ENCODE data around the gene LCAT. TPM values are rescaled to one million over a fixed set of nuclear protein-coding genes. Genes with fewer than 3 reads are reported as not detected.

The LCAT gene
- total and polyA plus RNA-seq, 9 of the 15 experiments (the other 6 are each of a cell fraction or from before 2014, with no cell fraction given), result 0.46 to 21.0 (median 5.0) TPM

DNA sequence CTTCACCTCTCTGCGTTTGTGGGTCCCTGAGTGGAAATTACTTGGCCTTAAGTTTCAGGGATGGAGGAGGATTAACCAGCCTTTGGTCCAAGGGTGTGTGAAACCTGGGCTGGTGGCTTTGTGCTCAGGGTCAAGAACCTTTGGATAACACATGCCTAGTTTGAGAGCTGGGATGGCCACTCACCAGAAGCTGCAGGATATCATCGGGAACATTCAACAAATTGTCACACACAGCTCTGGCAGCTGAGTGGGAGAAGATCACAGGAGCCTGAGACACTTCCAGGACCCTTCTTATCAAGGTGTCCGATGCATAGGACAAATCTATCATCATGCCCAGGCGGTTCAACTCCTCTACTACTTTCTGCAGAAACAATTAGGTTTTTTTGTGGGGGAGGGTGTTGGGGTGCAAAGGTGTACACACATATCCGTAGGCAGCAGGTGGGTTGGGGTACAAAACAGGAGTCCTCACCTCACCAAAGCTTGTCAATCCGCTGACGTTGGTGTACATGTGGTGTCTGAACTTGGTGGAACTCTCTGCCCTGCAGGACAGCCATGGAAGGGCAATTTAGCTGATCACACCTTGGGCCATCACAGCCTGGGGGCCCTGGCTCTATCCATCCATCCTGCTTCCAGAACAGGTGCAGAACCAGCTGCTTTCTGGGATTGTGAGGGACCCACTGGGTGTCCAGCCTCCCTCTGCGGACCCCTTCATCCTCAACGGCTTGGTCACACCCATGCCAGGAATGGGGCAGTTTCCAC is 33.7 kb upstream of the LCAT start:
- ATAC-seq (peak; percentile 37), FAIRE-seq (no peak), DNase-seq (ENCODE audit: extremely low read depth in 1 of 4, low spot score in 3 of 4) (no peak)
- POLR2A ChIA-PET, result interaction anchor here (0.6 to 1.1 kb wide), 7 partner anchors 14 to 385 kb away, joined by 3 to 4 read pairs (median 3); no protein-coding TSS in a partner anchor
- Histone ChIP-seq H3K79me2 (ENCODE audit: control insufficient read depth, insufficient read depth, low read length) (no peaks in the 10 kb centered on the region), H4K20me1 (replicated peaks; ENCODE audit: control insufficient read depth, insufficient read depth, low read length) (no peaks in the 10 kb centered on the region), H3K9me1 (ENCODE audit: control insufficient read depth, insufficient read depth, low read length) (no peaks in the 10 kb centered on the region), H3K4me1 (replicated peaks in 1 of 2; ENCODE audit: control insufficient read depth in 2 of 2, insufficient read depth in 2 of 2, low read length in 2 of 2) (peaks cover 0 to 22% of the 10 kb centered on the region in 2 experiments; a peak in 3 of 5 replicates), H3K4me3 (no peak overlapping the region), H2AFZ (ENCODE audit: low read depth, low read length) (no peak overlapping the region), H3K27ac (ENCODE audit: extremely low read depth, low read depth, low read length) (no peak overlapping the region), H3K4me2 (ENCODE audit: insufficient read depth, low read length) (no peak overlapping the region), H3K36me3 (ENCODE audit: control insufficient read depth, insufficient read depth, low read length) (no peaks in the 10 kb centered on the region), H3K9ac (ENCODE audit: insufficient read depth in 1 of 2, low read depth in 2 of 2, low read length in 2 of 2) (peak overlapping the region in 1 of 2 experiments; percentile 61; a peak in 1 of 4 replicates), H3K27me3 (ENCODE audit: control insufficient read depth in 2 of 2, insufficient read depth in 2 of 2, low read length in 2 of 2) (peaks cover 0 to 4% of the 10 kb centered on the region in 2 experiments; a peak in 1 of 5 replicates), H3K9me3 (replicated peaks; ENCODE audit: control insufficient read depth, insufficient read depth, low read depth, low read length) (no peaks in the 10 kb centered on the region)
- BruUV-seq (replicated peaks), result no TSS peak
- intact Hi-C loops (cut with micrococcal nuclease), result no loop called here
- TF ChIP-seq CBFA2T3 (IDR thresholded peaks at IDR 0.05) (peak; percentile 18; the same call in 1 of the 2 replicates), MLLT1 (IDR thresholded peaks at IDR 0.05) (no peak)
- TF ChIP-seq, protein P1, sequence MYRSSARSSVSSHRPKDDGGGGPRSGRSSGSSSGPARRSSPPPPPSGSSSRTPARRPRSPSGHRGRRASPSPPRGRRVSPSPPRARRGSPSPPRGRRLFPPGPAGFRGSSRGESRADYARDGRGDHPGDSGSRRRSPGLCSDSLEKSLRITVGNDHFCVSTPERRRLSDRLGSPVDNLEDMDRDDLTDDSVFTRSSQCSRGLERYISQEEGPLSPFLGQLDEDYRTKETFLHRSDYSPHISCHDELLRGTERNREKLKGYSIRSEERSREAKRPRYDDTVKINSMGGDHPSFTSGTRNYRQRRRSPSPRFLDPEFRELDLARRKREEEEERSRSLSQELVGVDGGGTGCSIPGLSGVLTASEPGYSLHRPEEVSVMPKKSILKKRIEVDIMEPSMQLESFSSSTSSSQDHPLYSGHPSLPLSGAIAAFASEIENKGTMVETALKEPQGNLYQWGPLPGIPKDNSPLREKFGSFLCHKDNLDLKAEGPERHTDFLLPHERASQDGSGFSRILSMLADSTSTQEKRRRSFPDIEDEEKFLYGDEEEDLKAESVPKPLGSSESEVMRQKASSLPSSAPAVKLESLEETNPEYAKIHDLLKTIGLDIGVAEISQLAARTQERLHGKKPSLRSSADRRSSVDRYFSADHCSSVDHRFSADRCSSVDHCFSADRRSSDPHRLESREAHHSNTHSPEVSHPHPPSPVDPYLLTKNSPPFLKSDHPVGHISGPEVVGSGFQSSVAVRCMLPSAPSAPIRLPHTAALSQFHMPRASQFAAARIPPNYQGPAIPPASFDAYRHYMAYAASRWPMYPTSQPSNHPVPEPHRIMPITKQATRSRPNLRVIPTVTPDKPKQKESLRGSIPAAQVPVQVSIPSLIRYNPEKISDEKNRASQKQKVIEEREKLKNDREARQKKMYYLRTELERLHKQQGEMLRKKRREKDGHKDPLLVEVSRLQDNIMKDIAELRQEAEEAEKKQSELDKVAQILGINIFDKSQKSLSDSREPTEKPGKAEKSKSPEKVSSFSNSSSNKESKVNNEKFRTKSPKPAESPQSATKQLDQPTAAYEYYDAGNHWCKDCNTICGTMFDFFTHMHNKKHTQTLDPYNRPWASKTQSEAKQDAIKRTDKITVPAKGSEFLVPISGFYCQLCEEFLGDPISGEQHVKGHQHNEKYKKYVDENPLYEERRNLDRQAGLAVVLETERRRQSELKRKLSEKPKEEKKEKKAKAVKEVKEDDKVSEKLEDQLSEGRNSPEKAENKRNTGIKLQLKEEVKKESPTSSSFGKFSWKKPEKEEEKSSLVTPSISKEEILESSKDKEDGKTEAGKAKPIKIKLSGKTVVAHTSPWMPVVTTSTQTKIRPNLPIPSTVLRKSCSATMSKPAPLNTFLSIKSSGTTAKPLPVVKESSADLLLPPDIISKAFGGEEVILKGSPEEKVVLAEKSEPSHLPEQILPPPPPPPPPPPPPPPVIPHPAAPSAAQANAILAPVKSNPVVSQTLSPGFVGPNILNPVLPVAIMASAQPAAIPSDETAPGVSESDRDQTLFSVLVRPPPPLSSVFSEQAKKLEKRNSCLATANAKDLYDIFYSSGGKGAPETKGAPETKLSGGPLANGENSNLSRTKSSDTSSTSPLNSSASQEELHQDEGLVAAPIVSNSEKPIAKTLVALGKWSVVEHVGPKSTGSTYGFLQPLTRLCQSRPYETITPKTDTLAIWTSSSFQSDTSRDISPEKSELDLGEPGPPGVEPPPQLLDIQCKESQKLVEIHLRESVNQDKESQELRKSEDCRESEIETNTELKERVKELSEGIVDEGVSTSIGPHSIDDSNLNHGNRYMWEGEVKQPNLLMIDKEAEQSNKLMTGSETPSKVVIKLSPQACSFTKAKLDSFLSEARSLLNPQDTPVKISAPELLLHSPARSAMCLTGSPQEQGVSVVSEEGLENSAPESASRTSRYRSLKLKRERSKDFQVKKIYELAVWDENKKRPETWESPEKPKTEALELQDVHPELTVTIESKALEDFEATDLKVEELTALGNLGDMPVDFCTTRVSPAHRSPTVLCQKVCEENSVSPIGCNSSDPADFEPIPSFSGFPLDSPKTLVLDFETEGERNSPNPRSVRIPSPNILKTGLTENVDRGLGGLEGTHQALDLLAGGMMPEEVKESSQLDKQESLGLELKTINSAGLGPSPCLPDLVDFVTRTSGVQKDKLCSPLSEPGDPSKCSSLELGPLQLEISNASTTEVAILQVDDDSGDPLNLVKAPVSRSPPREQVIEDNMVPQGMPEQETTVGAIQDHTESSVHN (IDR thresholded peaks at IDR 0.05; ENCODE audit: borderline replicate concordance in 1 of 2, low read depth in 1 of 2), result no peak
- in situ Hi-C loops (cut with MboI), result no loop called here
- 17% methylated on average over 9 of the region's 9 CpGs for WGBS (ENCODE audit: insufficient coverage, low coverage, missing lambda C conversion rate)
- CTCF ChIA-PET (ENCODE audit: low intra/inter-chr PET ratio), result no interaction called here
